Breast epithelium (tissue), 4 donors: ENCODE data around the gene GATAD2A. TPM values are rescaled to one million over a fixed set of nuclear protein-coding genes. Genes with fewer than 3 reads are reported as not detected.
"Not testable (repeated sequence)": the region's sequence is repeated elsewhere in the genome, so short reads cannot be mapped to it uniquely, and the experiment has no call there.

ENCODE experiments used
- DNase-seq, 2 donors: peaks; one replicate each; pipeline ENCODE4 v3.0.0-alpha.2; 2019; ENCODE audit warnings: low spot score in 2 of 2
- H3K27ac ChIP-seq, 2 donors: fragments of 200-600 bp; sonication (generic) in 1 of 2; one replicate each; pipeline ENCODE4 v1.5.1; 2016 to 2019; ENCODE audit warnings: mild to moderate bottlenecking in 1 of 2
- H3K27me3 ChIP-seq, 2 donors: fragments of 200-600 bp; sonication (generic) in 1 of 2; one replicate each; pipeline versions ENCODE4 v1.5.1 to v1.6.0; 2017 to 2019; ENCODE audit warnings: control low read depth in 1 of 2, mild to moderate bottlenecking in 1 of 2
- H3K36me3 ChIP-seq: fragments of 200-600 bp; one replicate; pipeline ENCODE4 v1.5.1; 2019
- H3K4me1 ChIP-seq, 2 donors: fragments of 200-600 bp; sonication (generic); one replicate each; pipeline ENCODE4 v1.5.1; 2016 to 2019; ENCODE audit warnings: control low read depth in 1 of 2
- H3K4me3 ChIP-seq, 3 donors: fragments of 200-600 bp; sonication (generic); 1 replicate in 2 of 3; 2 replicates in 1 of 3; pipeline ENCODE4 v1.5.1; 2016 to 2019; ENCODE audit warnings: mild to moderate bottlenecking in 3 of 3, moderate library complexity in 2 of 3
- H3K9me3 ChIP-seq, 2 donors: fragments of 200-600 bp; sonication (generic) in 1 of 2; one replicate each; pipeline ENCODE4 v1.5.1; 2016 to 2019; ENCODE audit warnings: control low read depth in 1 of 2
- POLR2A ChIP-seq: fragments of 450-650 bp; IDR thresholded peaks from one replicate; pipeline ENCODE4 v1.6.1; 2016; ENCODE audit warnings: antibody characterized with exemption, mild to moderate bottlenecking, moderate library complexity
- POLR2AphosphoS5 ChIP-seq, 3 donors: sonication (generic); formaldehyde crosslinking; IDR thresholded peaks; one replicate each; pipeline ENCODE4 v1.6.1; 2017; ENCODE audit warnings: antibody characterized with exemption in 3 of 3
- intact Hi-C: fragments of 100-400 bp; cut with DNase I; formaldehyde crosslinking; loops from one replicate; pipeline ENCODE4 v1.15.1; 2023; ENCODE audit warnings: low total_unique reads
- total RNA-seq, 3 donors: library from RNA; depleted of rRNA; stranded (reverse); fragments of >200 nt; gene quantifications; one replicate each; pipeline ENCODE4 v1.1.0, GENCODE V29; 2016
- TF ChIP-seq, protein P1 (sequence below), 3 donors: fragments of 450-650 bp; IDR thresholded peaks; one replicate each; pipeline ENCODE4 v1.5.1; 2016 to 2017; ENCODE audit warnings: antibody characterized with exemption in 3 of 3, mild to moderate bottlenecking in 3 of 3, moderate library complexity in 3 of 3

GATAD2A gene
- total RNA-seq, 3 donors from 2014 or later: 29.1 to 38.7 (median 33.6) TPM

- no peaks in the 10 kb centered on the region for H3K27me3 ChIP-seq
- H3K9me3 ChIP-seq: no peaks in the 10 kb centered on the region
- no peak overlapping the region for H3K27ac ChIP-seq
- DNase-seq: no peak
- H3K36me3 ChIP-seq: no peaks in the 10 kb centered on the region
- no peak for TF ChIP-seq POLR2A
- TF ChIP-seq POLR2AphosphoS5 (IDR thresholded peaks at IDR 0.05): no peak
- TF ChIP-seq, protein P1, sequence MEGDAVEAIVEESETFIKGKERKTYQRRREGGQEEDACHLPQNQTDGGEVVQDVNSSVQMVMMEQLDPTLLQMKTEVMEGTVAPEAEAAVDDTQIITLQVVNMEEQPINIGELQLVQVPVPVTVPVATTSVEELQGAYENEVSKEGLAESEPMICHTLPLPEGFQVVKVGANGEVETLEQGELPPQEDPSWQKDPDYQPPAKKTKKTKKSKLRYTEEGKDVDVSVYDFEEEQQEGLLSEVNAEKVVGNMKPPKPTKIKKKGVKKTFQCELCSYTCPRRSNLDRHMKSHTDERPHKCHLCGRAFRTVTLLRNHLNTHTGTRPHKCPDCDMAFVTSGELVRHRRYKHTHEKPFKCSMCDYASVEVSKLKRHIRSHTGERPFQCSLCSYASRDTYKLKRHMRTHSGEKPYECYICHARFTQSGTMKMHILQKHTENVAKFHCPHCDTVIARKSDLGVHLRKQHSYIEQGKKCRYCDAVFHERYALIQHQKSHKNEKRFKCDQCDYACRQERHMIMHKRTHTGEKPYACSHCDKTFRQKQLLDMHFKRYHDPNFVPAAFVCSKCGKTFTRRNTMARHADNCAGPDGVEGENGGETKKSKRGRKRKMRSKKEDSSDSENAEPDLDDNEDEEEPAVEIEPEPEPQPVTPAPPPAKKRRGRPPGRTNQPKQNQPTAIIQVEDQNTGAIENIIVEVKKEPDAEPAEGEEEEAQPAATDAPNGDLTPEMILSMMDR (IDR thresholded peaks at IDR 0.05): no peak
- no peak overlapping the region for H3K4me3 ChIP-seq
- no peaks in the 10 kb centered on the region for H3K4me1 ChIP-seq
- intact Hi-C loops: no loop called here
Measured at GRCh38 chr19:19451429-19452242, 46.2 kb downstream of the GATAD2A start.

DNA sequence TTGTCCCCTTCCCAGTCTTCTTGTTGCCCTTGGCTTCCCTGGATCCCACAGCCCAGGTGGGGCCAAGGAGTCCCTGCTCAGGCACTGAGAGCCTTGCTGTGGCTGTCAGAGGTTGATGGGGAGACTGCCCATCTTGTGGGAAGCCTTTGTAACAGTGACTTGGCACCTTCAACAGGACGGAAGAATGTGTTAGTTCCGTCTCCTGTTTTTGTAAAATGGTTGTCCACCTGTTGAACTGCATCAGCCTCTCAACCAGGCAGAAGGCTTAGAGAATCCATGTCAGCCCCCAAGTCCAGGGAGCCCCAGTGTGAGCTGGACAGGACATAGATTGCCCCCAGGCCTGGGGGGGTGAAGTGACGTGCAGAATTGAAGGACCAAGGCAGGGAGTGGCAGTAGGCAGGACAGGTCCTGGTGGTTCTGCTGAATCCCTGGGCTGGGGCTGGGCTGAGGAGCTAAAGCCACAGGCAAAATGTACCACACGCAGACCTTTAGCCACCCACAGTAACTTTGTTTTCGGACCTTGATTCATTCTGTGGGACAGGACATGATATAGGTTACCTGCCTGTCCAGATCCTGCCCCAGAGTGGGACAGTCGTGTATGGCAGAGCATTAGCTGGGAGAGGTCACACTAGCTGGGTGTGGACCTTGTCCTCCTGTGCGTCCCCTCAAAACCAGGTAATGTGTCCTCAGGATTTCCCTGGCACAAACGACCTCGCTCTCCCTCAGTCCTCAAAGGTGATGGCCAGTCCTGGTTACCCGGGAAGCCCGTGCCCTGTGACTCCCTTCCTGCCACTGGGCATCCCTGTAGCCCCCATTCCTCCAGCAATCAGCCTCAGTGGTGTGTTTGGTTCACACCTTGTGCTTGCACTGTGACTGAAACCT lies 47.0 kb downstream of the GATAD2A start:
- H3K4me1 ChIP-seq: no peaks in the 10 kb centered on the region
- DNase-seq: no peak
- TF ChIP-seq, protein P1 (IDR thresholded peaks at IDR 0.05): no peak
- no peak for TF ChIP-seq POLR2A
- no peaks in the 10 kb centered on the region for H3K9me3 ChIP-seq
- peak overlapping the region in 1 of 2 donors; percentile 10 for H3K27ac ChIP-seq
- intact Hi-C loops: no loop called here
- no peak overlapping the region for H3K4me3 ChIP-seq
- H3K27me3 ChIP-seq: no peaks in the 10 kb centered on the region
- no peaks in the 10 kb centered on the region for H3K36me3 ChIP-seq

DNA sequence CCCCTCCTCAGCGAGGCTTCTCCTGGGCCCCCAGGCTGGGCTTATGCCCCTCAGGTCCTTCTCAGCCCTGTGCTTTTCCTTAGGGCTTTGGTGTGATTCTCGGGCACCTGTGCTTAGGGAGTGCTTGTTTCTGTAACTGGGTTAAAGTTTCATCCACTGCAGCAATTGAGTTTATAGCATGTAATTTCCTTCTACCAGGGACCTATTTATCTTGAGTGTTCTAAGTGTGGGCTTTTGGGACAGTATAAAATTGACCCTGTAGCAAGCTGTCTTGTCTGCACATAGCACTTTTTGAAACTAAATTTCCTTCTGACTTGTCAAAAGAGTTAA lies 47.6 kb downstream of the GATAD2A start:
- TF ChIP-seq POLR2AphosphoS5 (IDR thresholded peaks at IDR 0.05) (no peak), POLR2A (no peak)
- TF ChIP-seq, protein P1 (IDR thresholded peaks at IDR 0.05): no peak
- no peaks in the 10 kb centered on the region for H3K4me1 ChIP-seq
- no peak for DNase-seq

DNA sequence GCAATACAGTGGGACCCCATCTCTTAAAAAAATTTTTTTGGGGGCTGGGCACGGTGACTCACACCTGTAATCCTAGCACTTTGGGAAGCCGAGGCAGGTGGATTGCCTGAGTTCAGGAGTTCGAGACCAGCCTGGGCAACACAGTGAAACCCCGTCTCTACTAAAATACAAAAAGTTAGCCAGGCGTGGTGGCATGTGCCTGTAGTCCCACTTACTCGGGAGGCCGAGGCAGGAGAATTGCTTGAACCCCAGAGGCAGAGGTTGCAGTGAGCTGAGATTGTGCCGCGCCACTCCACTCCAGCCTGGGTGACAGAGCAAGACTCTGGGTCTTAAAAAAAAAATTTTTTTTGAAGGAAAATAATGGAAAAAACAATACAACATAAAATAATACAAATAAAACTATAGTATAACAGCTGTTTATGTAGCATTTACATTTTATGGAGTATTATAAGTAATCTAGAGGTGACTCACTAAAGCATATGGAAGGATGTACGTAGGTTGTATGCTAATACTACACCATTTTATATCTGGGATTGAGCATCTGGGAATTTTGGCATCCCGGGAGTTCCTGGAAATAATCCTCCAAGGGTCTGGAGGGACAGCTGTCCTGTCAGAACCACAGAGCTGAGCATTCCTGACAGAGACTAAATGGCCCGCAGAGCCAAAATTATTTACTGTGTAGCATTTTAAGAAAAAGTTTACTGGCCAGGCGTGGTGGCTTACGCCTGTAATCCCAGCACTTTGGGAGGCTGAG lies 49.9 kb downstream of the GATAD2A start:
- not testable (repeated sequence) for H3K27me3 ChIP-seq, H3K27ac ChIP-seq, H3K9me3 ChIP-seq, H3K36me3 ChIP-seq, DNase-seq, H3K4me3 ChIP-seq, H3K4me1 ChIP-seq
- intact Hi-C loops: loop anchor here (2.0 kb wide), 1 partner anchor 53 kb away; no protein-coding TSS in a partner anchor

More for the DNA sequence above, 47.6 kb downstream of the GATAD2A start:
- Histone ChIP-seq H3K27me3 (no peaks in the 10 kb centered on the region), H3K36me3 (no peaks in the 10 kb centered on the region), H3K27ac (no peak overlapping the region), H3K4me3 (no peak overlapping the region), H3K9me3 (no peaks in the 10 kb centered on the region)
- intact Hi-C loops: no loop called here

GRCh38 chr19:19457671-19458070 lies 52.2 kb downstream of the GATAD2A start:
- no peak for DNase-seq
- Histone ChIP-seq H3K27me3 (no peaks in the 10 kb centered on the region), H3K4me3 (no peak overlapping the region), H3K4me1 (peaks cover 16 to 19% of the 10 kb centered on the region in 2 donors), H3K36me3 (no peaks in the 10 kb centered on the region), H3K27ac (peak overlapping the region in 1 of 2 donors; percentile 13), H3K9me3 (no peaks in the 10 kb centered on the region)
- intact Hi-C loops: no loop called here
- no peak for TF ChIP-seq POLR2A
- TF ChIP-seq, protein P1 (IDR thresholded peaks at IDR 0.05): no peak
- TF ChIP-seq POLR2AphosphoS5 (IDR thresholded peaks at IDR 0.05): no peak
